H54 (cell line): ENCODE results near the gene ZBED6.
"Not testable (repeated sequence)": the region's sequence is repeated elsewhere in the genome, so short reads cannot be mapped to it uniquely, and the experiment has no call there.

Experiments
- DNase-seq: peaks from one replicate; pipeline ENCODE4 v3.0.0; 2011; ENCODE audit warnings: low spot score, mixed read lengths; ENCODE audit not compliant: insufficient read length
- FAIRE-seq: peaks from 3 replicates; lab custom pipeline; 2011; peaks lifted over from hg19 to GRCh38; lab: Jason Lieb, UNC
- POLR2A ChIP-seq: IDR thresholded peaks from 2 replicates; pipeline ENCODE4 v1.6.1; 2011; ENCODE audit warnings: low read depth, mild to moderate bottlenecking, low read length

The ZBED6 gene

GRCh38 chr1:203797948-203798655 is 2.7 kb downstream of the ZBED6 start:
- TF ChIP-seq POLR2A = no peak
- DNase-seq = no peak

GRCh38 chr1:203799157-203799556 is 3.7 kb downstream of the ZBED6 start:
- no peak for TF ChIP-seq POLR2A
- no peak for FAIRE-seq
- DNase-seq = no peak

More at GRCh38 chr1:203797948-203798655, 2.7 kb downstream of the ZBED6 start:
- FAIRE-seq = no peak

GRCh38 chr1:203799971-203800370 is 4.5 kb downstream of the ZBED6 start:
- FAIRE-seq (no peak), DNase-seq (no peak)
- no peak for TF ChIP-seq POLR2A

GRCh38 chr1:203805689-203806088 is 10.3 kb downstream of the ZBED6 start:
- no peak for FAIRE-seq
- no peak for TF ChIP-seq POLR2A
- DNase-seq = no peak

GRCh38 chr1:203807196-203807595 is 11.8 kb downstream of the ZBED6 start:
- DNase-seq = no peak
- no peak for FAIRE-seq
- TF ChIP-seq POLR2A = no peak

GRCh38 chr1:203813581-203814341 is 18.3 kb downstream of the ZBED6 start:
- DNase-seq = no peak
- FAIRE-seq = no peak
- no peak for TF ChIP-seq POLR2A

- no peak for FAIRE-seq
- TF ChIP-seq POLR2A = no peak
These were observed 23.0 kb downstream of the ZBED6 start for GRCh38 chr1:203818399-203818798.

GRCh38 chr1:203823306-203823705 is 27.9 kb downstream of the ZBED6 start:
- DNase-seq (no peak), FAIRE-seq (no peak)
- no peak for TF ChIP-seq POLR2A

More at GRCh38 chr1:203818399-203818798, 23.0 kb downstream of the ZBED6 start:
- no peak for DNase-seq

- DNase-seq (no peak), FAIRE-seq (no peak)
- TF ChIP-seq POLR2A = no peak
These were observed 30.8 kb downstream of the ZBED6 start for GRCh38 chr1:203826175-203826574.

GRCh38 chr1:203828002-203828401 is 32.6 kb downstream of the ZBED6 start:
- TF ChIP-seq POLR2A = no peak
- DNase-seq (no peak), FAIRE-seq (no peak)

GRCh38 chr1:203828503-203828902 is 33.1 kb downstream of the ZBED6 start:
- FAIRE-seq = no peak
- DNase-seq = no peak
- TF ChIP-seq POLR2A = no peak

- peak; percentile 57 for FAIRE-seq
- not testable (repeated sequence) for DNase-seq
These were observed 33.8 kb downstream of the ZBED6 start for GRCh38 chr1:203829247-203829646.

GRCh38 chr1:203835476-203835875 is 40.1 kb downstream of the ZBED6 start:
- no peak for DNase-seq
- TF ChIP-seq POLR2A = no peak
- no peak for FAIRE-seq

- no peak for TF ChIP-seq POLR2A
- FAIRE-seq (no peak), DNase-seq (no peak)
These were observed 43.7 kb downstream of the ZBED6 start for GRCh38 chr1:203839081-203839480.
